ENCODE measurements around the gene TMEM253.

TMEM253 gene

DNA sequence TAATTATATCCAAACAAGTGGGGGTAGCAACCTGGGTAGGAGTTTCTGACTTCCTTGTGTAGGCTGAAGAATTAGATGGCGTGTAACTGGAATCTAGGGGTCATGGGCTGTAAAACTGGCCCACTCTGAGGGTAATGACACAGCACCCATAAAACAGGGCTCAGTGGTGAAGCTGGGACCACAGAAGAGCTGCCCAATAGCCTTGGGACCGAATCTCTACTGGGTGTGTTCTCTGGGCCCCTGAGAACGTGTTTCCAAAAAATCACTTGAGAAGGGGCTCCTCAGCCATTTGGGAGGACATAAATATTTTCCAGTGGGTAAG is 39.6 kb upstream of the TMEM253 start:
- DNase-seq (ENCODE audit: extremely low spot score) = no peak
- POLR2A ChIA-PET = no interaction called here
- TF ChIP-seq, protein P1, sequence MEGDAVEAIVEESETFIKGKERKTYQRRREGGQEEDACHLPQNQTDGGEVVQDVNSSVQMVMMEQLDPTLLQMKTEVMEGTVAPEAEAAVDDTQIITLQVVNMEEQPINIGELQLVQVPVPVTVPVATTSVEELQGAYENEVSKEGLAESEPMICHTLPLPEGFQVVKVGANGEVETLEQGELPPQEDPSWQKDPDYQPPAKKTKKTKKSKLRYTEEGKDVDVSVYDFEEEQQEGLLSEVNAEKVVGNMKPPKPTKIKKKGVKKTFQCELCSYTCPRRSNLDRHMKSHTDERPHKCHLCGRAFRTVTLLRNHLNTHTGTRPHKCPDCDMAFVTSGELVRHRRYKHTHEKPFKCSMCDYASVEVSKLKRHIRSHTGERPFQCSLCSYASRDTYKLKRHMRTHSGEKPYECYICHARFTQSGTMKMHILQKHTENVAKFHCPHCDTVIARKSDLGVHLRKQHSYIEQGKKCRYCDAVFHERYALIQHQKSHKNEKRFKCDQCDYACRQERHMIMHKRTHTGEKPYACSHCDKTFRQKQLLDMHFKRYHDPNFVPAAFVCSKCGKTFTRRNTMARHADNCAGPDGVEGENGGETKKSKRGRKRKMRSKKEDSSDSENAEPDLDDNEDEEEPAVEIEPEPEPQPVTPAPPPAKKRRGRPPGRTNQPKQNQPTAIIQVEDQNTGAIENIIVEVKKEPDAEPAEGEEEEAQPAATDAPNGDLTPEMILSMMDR (IDR thresholded peaks at IDR 0.05; ENCODE audit: control extremely low read depth, extremely low read depth, low read depth, missing control alignments) = no peak
- CTCF ChIA-PET = interaction anchor here (0.9 to 2.4 kb wide), 4 partner anchors 12 to 90 kb away, joined by 3 to 13 read pairs (median 6); no protein-coding TSS in a partner anchor

DNA sequence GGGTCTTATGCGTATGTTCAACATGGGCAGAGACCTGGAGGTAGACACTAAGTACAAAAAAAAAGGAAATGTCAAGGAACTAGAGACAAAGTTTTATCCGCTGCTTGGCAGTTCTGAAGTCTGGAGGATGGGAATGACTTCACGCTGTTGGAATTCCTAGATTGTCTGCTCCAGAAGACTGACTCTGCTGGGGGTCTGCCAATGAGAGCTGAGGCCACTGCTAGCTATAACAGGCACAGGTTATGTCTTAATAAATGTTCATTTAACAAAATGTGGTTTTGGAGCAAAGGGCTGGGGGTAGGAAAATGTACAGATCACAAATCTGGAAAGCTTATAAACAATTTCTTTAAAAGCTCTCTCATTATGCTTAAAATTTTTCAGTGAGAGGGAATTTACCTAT is 37.4 kb upstream of the TMEM253 start:
- POLR2A ChIA-PET = no interaction called here
- CTCF ChIA-PET = interaction anchor here (0.9 to 2.1 kb wide), 4 partner anchors 29 to 206 kb away, joined by 3 to 10 read pairs (median 4); no protein-coding TSS in a partner anchor
- TF ChIP-seq, protein P1 (IDR thresholded peaks at IDR 0.05; ENCODE audit: control extremely low read depth, extremely low read depth, low read depth, missing control alignments) = no peak
- DNase-seq (ENCODE audit: extremely low spot score) = no peak

DNA sequence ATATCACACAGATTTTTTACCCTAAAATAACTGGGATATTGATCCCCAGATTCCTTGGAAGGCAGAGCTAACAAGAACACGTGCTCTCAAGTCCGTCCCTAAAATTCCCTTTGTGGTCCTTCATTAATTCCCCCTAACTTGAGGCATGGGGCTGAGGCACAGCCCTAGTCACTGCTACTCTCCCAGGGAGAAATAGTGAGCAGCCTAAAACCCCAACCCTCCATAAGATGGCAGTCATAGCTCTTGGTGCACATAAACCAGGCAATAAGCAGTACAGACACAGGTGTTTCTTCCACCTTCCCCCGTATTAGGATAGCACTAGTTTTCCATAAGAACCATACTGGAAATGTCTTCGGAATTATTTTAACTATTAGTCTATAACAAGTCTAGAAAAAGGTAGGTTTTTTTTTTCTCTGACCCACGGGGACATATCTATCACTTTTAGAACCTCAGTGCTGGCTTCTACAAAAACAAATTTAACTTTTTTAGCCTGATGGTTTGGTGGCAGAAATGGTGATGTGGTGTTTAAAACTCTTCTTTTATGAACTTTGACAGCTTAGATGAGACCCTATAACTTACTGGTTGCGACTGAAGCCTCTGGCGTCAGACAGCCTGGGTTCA is 33.9 kb upstream of the TMEM253 start:
- DNase-seq (ENCODE audit: extremely low spot score) = no peak
- POLR2A ChIA-PET = interaction anchor here (0.5 kb wide), 1 partner anchor 724 kb away, joined by 7 read pairs; no protein-coding TSS in a partner anchor
- CTCF ChIA-PET = interaction anchor here (1.0 to 4.7 kb wide), 14 partner anchors 11 to 72 kb away, joined by 3 to 130 read pairs (median 6); partner anchors contain the start of genes TMEM253 and ZNF219
- TF ChIP-seq, protein P1 (IDR thresholded peaks at IDR 0.05; ENCODE audit: control extremely low read depth, extremely low read depth, low read depth, missing control alignments) = peak; percentile 28

DNA sequence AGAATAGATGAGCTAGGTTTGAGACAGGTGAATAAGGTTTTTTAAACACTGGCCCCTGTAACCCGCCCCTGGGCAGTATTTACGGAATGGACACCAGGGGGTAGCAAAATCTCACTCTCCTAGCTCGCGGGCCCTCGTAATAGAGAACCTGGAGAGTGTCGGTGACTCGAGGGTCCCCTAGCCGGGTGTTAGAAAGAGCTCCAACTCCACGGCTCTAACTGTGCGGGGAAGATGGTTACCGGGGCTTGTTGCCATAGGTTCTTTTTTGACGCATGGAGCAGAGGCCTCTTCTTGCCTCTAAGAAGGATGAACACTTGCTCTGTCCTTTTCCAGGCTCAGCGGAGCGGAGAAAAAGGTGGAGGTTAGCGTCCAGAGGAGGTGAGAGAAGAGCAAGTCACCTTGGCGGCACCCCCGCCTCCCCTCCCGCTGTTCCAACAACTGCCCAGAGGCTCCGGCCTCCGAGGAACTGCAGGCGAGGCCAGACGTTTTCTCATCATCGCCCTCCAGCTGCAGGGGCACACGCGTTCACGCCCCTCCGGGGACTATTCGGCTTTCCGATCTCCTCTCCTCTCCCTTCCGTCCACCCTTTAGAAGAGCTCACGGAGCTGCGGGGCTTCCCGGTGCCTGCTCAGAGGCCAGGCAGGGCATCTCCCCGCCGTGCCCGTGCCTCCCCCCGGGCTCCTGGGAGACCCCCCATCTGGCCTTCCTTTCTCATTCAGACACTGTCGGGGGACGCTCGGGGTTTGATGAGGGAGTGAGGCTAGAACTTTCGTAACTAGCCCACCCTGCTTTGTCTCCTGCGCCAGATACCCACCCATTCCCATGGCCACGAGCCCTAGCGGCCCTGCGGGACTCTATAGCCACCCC is 32.1 kb upstream of the TMEM253 start:
- POLR2A ChIA-PET = no interaction called here
- TF ChIP-seq, protein P1 (IDR thresholded peaks at IDR 0.05; ENCODE audit: control extremely low read depth, extremely low read depth, low read depth, missing control alignments) = peak; percentile 71
- CTCF ChIA-PET = interaction anchor here (1.2 to 4.7 kb wide), 17 partner anchors 9 to 98 kb away, joined by 3 to 130 read pairs (median 10); partner anchors contain the start of genes RNASE8, TMEM253 and ZNF219
- DNase-seq (ENCODE audit: extremely low spot score) = peak; percentile 61

DNA sequence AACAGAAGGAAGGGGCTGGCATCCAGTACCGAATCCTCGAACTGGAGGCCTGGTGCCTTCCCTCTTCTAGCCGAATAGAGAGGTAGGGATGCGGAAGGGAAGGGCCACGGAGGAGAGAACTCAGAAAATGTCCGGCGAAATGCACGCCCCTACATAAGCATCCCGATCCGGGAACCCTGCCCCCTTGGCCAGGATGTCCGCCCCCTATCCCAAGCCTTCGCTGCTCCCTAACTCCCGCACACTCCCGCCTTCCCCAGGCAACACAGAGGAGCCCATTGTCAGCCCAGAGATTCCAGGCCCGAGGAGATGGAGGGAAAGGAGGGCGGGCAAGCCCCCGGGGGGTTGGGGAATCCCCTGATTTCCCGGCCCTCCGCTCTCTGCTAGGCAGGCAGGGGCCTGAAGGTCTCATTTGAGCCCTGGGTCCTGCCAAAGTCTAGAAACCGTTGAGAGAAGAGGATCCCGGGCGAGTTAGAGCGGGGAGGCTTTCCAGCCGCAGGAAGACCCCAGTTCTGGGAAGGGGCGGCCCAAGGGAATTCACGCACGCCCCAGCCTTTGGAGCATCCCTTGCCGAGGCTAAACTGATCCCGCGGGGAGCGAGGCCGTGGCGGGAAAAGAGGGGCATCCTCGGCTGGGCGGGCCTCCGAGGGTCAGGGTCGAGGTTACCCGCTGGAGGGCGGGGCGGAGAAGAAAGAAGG is 31.3 kb upstream of the TMEM253 start:
- TF ChIP-seq, protein P1 (IDR thresholded peaks at IDR 0.05; ENCODE audit: control extremely low read depth, extremely low read depth, low read depth, missing control alignments) = no peak
- ChIA-PET CTCF (interaction anchor here (1.4 to 6.6 kb wide), 17 partner anchors 11 to 99 kb away, joined by 3 to 130 read pairs (median 19); partner anchors contain the start of genes RNASE8, TMEM253 and ZNF219), POLR2A (no interaction called here)
- no peak for DNase-seq (ENCODE audit: extremely low spot score)

Data from GM10248 (cell line).